Measurements from ENCODE around the gene CCDC43. TPM values are rescaled to one million over a fixed set of nuclear protein-coding genes. Genes with fewer than 3 reads are reported as not detected.
A peak's percentile ranks its signal among the peaks of the same experiment; 100 is the strongest.

CCDC43 gene
- total and polyA plus RNA-seq, 9 of the 15 experiments (the other 6 are each of a cell fraction or from before 2014, with no cell fraction given), result 11.7 to 42.3 (median 25.9) TPM

GRCh38 chr17:44708401-44709263 is 19.1 kb upstream of the CCDC43 start, which contains the start of gene DBF4B (continued):
- TF ChIP-seq THRA (IDR thresholded peaks at IDR 0.05) (no peak), ZNF347 (CRISPR knock-in tag; IDR thresholded peaks at IDR 0.05; ENCODE audit: low read depth) (no peak), BRD4 (IDR thresholded peaks at IDR 0.05) (0 out of 2 replicates have a peak, but pooled peaks have one; percentile 54), HDGF (IDR thresholded peaks at IDR 0.05) (peak; percentile 46; the same call in 1 of the 2 replicates), ZNF143 (CRISPR knock-in tag; IDR thresholded peaks at IDR 0.05) (0 out of 2 replicates have a peak, but pooled peaks have one; percentile 24), SMARCA4 (IDR thresholded peaks at IDR 0.05) (0 out of 2 replicates have a peak, but pooled peaks have one; percentile 27), DIDO1 (tag; IDR thresholded peaks at IDR 0.05; ENCODE audit: low read depth) (peak; percentile 57; the same call in 1 of the 2 replicates), ETV1 (tag; conservative IDR thresholded peaks at IDR 0.05; ENCODE audit: low read depth) (peak; percentile 81), MLLT1 (IDR thresholded peaks at IDR 0.05) (peak in 1 of 2 experiments; percentile 66; a peak in 1 of 4 replicates), E2F1 (CRISPR knock-in tag; IDR thresholded peaks at IDR 0.05) (0 out of 2 replicates have a peak, but pooled peaks have one; percentile 36), ZFP91 (CRISPR knock-in tag; IDR thresholded peaks at IDR 0.05) (no peak), RBBP5 (IDR thresholded peaks at IDR 0.05; ENCODE audit: borderline replicate concordance, insufficient read depth, low read length, poor library complexity, severe bottlenecking) (peak; percentile 86)
- TF ChIP-seq, protein P1, sequence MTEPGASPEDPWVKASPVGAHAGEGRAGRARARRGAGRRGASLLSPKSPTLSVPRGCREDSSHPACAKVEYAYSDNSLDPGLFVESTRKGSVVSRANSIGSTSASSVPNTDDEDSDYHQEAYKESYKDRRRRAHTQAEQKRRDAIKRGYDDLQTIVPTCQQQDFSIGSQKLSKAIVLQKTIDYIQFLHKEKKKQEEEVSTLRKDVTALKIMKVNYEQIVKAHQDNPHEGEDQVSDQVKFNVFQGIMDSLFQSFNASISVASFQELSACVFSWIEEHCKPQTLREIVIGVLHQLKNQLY (CRISPR knock-in tag; conservative IDR thresholded peaks at IDR 0.05), result no peak
- TF ChIP-seq, protein P2, sequence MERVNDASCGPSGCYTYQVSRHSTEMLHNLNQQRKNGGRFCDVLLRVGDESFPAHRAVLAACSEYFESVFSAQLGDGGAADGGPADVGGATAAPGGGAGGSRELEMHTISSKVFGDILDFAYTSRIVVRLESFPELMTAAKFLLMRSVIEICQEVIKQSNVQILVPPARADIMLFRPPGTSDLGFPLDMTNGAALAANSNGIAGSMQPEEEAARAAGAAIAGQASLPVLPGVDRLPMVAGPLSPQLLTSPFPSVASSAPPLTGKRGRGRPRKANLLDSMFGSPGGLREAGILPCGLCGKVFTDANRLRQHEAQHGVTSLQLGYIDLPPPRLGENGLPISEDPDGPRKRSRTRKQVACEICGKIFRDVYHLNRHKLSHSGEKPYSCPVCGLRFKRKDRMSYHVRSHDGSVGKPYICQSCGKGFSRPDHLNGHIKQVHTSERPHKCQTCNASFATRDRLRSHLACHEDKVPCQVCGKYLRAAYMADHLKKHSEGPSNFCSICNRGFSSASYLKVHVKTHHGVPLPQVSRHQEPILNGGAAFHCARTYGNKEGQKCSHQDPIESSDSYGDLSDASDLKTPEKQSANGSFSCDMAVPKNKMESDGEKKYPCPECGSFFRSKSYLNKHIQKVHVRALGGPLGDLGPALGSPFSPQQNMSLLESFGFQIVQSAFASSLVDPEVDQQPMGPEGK (CRISPR knock-in tag; IDR thresholded peaks at IDR 0.05; ENCODE audit: borderline replicate concordance), result no peak
